Fibroblast of pulmonary artery (primary cell): ENCODE data around the gene OAS3.

Experiments
- DNase-seq: peaks from one replicate; pipeline ENCODE4 v3.0.0-alpha.2; 2010; ENCODE audit warnings: low read depth
- H3K4me3 ChIP-seq: replicated peaks from 2 replicates; pipeline ENCODE4 v1.5.1; 2011; ENCODE audit warnings: low read depth, mild to moderate bottlenecking, control low read depth, low read length, moderate library complexity
- CTCF ChIP-seq: IDR thresholded peaks from 2 replicates; pipeline ENCODE4 v1.5.1; 2011; ENCODE audit warnings: mild to moderate bottlenecking, control low read depth, low read length, inconsistent platforms; ENCODE audit errors: missing control alignments

The OAS3 gene

GRCh38 chr12:113000433-113000832, 62.2 kb downstream of the OAS3 start:
- DNase-seq = no peak
- TF ChIP-seq CTCF = no peak
- H3K4me3 ChIP-seq = no peak overlapping the region

DNA sequence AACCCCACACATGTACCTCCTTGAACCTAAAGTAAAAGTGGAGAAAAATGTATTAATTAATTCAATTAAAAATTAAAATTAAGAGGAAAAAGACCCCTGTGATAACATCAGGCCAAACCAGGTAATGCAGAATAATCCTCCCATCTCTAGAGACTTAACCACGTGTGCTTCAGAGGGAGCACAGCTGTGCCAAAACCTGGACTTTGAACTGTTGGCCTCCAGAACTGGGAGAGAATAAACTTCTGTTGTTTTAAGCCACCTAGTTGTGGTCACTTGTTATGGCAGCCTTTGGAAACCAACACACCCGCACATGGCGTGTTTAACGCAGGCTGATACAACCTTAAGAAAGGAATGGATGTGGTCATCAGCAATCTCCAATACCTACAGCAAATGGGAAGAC, 63.9 kb downstream of the OAS3 start:
- no peak for DNase-seq
- no peak overlapping the region for H3K4me3 ChIP-seq
- TF ChIP-seq CTCF = no peak

GRCh38 chr12:113002676-113003075, 64.4 kb downstream of the OAS3 start:
- no peak for DNase-seq
- no peak overlapping the region for H3K4me3 ChIP-seq
- no peak for TF ChIP-seq CTCF

DNA sequence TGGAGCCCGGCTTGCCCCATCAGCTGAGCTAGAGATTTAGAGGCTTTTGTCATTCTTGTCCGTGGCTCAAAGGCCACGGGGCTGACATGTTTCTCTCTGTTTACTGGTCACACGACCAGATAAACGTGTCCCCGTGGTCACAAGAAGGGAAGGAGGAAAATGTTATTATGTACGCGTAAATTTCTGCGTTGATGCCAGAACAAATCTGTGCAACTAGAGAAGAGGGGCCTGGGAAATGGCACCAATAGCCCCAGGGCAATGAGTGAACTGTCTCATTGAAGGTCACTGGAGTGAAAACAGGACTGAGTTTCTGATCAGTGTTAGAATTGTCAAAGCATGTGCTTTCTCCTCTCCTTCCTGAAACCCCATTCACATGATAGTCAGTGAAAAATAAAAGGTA, 65.4 kb downstream of the OAS3 start:
- DNase-seq = no peak
- TF ChIP-seq CTCF = no peak
- H3K4me3 ChIP-seq = no peak overlapping the region

DNA sequence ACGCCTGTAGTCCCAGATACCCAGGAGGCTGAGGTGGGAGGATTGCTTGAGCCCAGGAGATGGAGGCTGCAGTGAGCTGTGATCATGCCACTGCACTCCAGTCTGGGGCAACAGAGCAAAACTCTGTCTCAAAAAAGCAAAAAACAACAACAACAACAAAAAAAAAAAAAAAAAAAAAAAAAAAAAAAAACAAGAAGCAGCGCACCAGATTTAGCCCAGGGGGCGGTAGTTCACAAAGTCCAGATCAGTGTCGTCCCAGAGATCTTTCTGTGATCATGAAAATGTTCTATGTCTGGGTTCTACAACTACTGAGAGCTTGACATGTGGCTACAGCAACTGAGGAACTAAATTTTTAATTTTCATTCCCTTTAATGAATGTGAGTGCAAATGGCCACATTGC, 67.5 kb downstream of the OAS3 start:
- no peak overlapping the region for H3K4me3 ChIP-seq
- DNase-seq = peak; percentile 17
- TF ChIP-seq CTCF = peak; percentile 34

- no peak for DNase-seq
- no peak for TF ChIP-seq CTCF
- H3K4me3 ChIP-seq = no peak overlapping the region
Measured at GRCh38 chr12:113006206-113006605, 67.9 kb downstream of the OAS3 start.

GRCh38 chr12:113006641-113007040, 68.4 kb downstream of the OAS3 start:
- no peak for TF ChIP-seq CTCF
- DNase-seq = no peak
- H3K4me3 ChIP-seq = no peak overlapping the region
